Caco-2 (cell line): Measurements from ENCODE around the gene TACC2. TPM values are rescaled to one million over a fixed set of nuclear protein-coding genes. Genes with fewer than 3 reads are reported as not detected.

Source experiments
- BruUV-seq: library from RNA; stranded (reverse); fragments of 400-500 nt; replicated peaks from 2 replicates; lab custom pipeline; 2021; lab: Mats Ljungman, UMichigan
- CTCF ChIA-PET: fragments of 300-600 bp; sonication (Branson Sonifier 250); formaldehyde crosslinking; loops from one replicate; lab custom pipeline; 2022; ENCODE audit warnings: antibody characterized with exemption; lab: Charles Lee
- POLR2A ChIA-PET: fragments of 300-600 bp; sonication (Branson Sonifier 250); formaldehyde crosslinking; loops from one replicate; lab custom pipeline; 2022; ENCODE audit warnings: antibody characterized with exemption; lab: Charles Lee
- DNase-seq, 2 experiments: peaks; one replicate each; pipeline versions ENCODE4 v3.0.0 to v3.0.0-alpha.2; 2020 to 2022
- H3K27me3 ChIP-seq: replicated peaks from 2 replicates; pipeline ENCODE4 v1.6.0; 2011; ENCODE audit warnings: low read length; ENCODE audit not compliant: control insufficient read depth, insufficient read depth
- H3K36me3 ChIP-seq: 2 replicates; pipeline ENCODE4 v1.5.1; 2011; ENCODE audit warnings: low read length; ENCODE audit not compliant: control insufficient read depth, insufficient read depth
- H3K4me1 ChIP-seq: fragments of 250-450 bp; sonication (Bioruptor Pico); 2 replicates; pipeline ENCODE4 v1.5.1; 2020; ENCODE audit warnings: mild to moderate bottlenecking
- H3K4me3 ChIP-seq: 2 replicates; pipeline ENCODE4 v1.5.1; 2011; ENCODE audit warnings: low read depth, mild to moderate bottlenecking, control low read depth, low read length
- H3K9me3 ChIP-seq: fragments of 250-450 bp; sonication (Bioruptor Pico); 2 replicates; pipeline ENCODE4 v1.5.1; 2020; ENCODE audit warnings: mild to moderate bottlenecking, moderate library complexity
- H3K27ac Mint-ChIP-seq: one replicate; pipeline ENCODE4 v1.8.0; 2022; ENCODE audit warnings: mixed read lengths; ENCODE audit not compliant: unreplicated experiment
- H3K27me3 Mint-ChIP-seq: one replicate; pipeline ENCODE4 v1.8.0; 2022; ENCODE audit warnings: mixed read lengths; ENCODE audit not compliant: insufficient read depth, unreplicated experiment
- H3K36me3 Mint-ChIP-seq: one replicate; pipeline ENCODE4 v1.8.0; 2022; ENCODE audit warnings: mild to moderate bottlenecking, mixed read lengths; ENCODE audit not compliant: insufficient read depth, unreplicated experiment
- H3K4me1 Mint-ChIP-seq: one replicate; pipeline ENCODE4 v1.8.0; 2022; ENCODE audit warnings: low read depth, mixed read lengths; ENCODE audit not compliant: unreplicated experiment
- H3K4me3 Mint-ChIP-seq: one replicate; pipeline ENCODE4 v1.8.0; 2022; ENCODE audit warnings: mild to moderate bottlenecking, moderate library complexity, mixed read lengths; ENCODE audit not compliant: unreplicated experiment
- H3K9me3 Mint-ChIP-seq: one replicate; pipeline ENCODE4 v1.8.0; 2022; ENCODE audit warnings: mixed read lengths; ENCODE audit not compliant: unreplicated experiment
- intact Hi-C: fragments of 100-400 bp; cut with micrococcal nuclease; formaldehyde crosslinking; loops from one replicate; pipeline ENCODE4 v1.10.0; 2022; ENCODE audit not compliant: unreplicated experiment
- total RNA-seq: library from RNA; stranded (reverse); gene quantifications from 2 replicates; pipeline ENCODE4 v1.2.3, GENCODE V29; 2022
- TF ChIP-seq, protein P1 (sequence below), 2 experiments: fragments of 200-600 bp in 1 of 2; IDR thresholded peaks; 1 replicate in 1 of 2; 2 replicates in 1 of 2; pipeline versions ENCODE4 v1.5.1 to v1.8.0; 2011 to 2022; ENCODE audit warnings: antibody characterized with exemption in 1 of 2, control low read depth in 1 of 2, inconsistent platforms in 1 of 2, low read depth in 1 of 2, low read length in 1 of 2, mild to moderate bottlenecking in 1 of 2, moderate library complexity in 1 of 2; ENCODE audit not compliant: insufficient read depth in 1 of 2, severe bottlenecking in 1 of 2, unreplicated experiment in 1 of 2

Gene TACC2
- total RNA-seq, 1 experiment from 2014 or later, result 117 TPM

DNA sequence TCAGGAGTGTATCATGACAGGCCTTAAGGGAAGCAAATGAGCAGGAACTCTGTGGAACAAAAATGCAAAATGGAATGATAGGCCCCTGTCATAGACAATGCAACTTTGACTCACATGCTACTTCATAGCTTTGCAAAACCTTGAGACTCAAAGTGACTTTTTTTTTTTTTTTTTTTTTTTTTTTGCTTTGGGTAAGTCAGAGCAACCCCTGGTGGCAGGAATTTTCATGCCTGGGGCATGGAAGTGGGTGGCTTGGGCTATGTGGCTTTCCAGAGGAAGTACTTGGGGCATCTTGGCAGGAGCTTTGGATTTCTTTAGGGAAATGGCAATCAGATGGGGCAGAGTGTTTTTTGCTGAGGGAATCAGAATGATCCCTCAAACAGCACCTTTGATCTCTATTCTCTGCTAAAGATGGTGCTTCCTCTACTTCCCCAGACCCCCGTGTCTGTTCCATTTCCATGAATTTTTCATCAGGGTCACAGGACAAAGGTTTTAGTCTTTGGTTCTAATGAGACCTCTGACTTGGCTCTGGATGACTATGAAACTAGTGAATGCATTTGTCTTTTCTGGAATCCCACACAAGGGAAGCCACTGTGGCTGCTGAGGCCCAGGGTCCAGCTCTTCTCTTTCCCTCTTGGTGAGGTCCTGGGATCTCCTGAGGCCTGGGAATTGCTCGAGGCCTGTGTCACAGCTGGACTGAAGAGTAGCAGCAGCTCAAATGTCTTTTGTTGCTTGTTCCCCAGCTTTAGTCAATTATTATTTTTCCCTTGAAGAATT, 62.8 kb downstream of the TACC2 start:
- no peaks in the 10 kb centered on the region for H3K36me3 ChIP-seq
- TF ChIP-seq, protein P1, sequence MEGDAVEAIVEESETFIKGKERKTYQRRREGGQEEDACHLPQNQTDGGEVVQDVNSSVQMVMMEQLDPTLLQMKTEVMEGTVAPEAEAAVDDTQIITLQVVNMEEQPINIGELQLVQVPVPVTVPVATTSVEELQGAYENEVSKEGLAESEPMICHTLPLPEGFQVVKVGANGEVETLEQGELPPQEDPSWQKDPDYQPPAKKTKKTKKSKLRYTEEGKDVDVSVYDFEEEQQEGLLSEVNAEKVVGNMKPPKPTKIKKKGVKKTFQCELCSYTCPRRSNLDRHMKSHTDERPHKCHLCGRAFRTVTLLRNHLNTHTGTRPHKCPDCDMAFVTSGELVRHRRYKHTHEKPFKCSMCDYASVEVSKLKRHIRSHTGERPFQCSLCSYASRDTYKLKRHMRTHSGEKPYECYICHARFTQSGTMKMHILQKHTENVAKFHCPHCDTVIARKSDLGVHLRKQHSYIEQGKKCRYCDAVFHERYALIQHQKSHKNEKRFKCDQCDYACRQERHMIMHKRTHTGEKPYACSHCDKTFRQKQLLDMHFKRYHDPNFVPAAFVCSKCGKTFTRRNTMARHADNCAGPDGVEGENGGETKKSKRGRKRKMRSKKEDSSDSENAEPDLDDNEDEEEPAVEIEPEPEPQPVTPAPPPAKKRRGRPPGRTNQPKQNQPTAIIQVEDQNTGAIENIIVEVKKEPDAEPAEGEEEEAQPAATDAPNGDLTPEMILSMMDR (IDR thresholded peaks at IDR 0.05; ENCODE audit: insufficient read depth in 1 of 2, low read depth in 1 of 2, low read length in 1 of 2, severe bottlenecking in 1 of 2, unreplicated experiment in 1 of 2), result peak; percentile 55 to 76
- H3K27me3 ChIP-seq, result no peaks in the 10 kb centered on the region
- Mint-ChIP-seq H3K27me3 (no peaks in the 10 kb centered on the region), H3K27ac (no peak overlapping the region), H3K9me3 (no peaks in the 10 kb centered on the region), H3K36me3 (peaks cover 49% of the 10 kb centered on the region), H3K4me1 (peaks cover 14% of the 10 kb centered on the region), H3K4me3 (no peak overlapping the region)
- ChIA-PET POLR2A (no interaction called here), CTCF (interaction anchor here (0.6 to 1.2 kb wide), 8 partner anchors 11 to 124 kb away, joined by 3 to 7 read pairs (median 3); partner anchors contain the start of gene ATE1)
- BruUV-seq, result no TSS peak
- H3K9me3 ChIP-seq, result no peaks in the 10 kb centered on the region; the same call in 1 of the 2 replicates
- H3K4me1 ChIP-seq, result peaks cover 28% of the 10 kb centered on the region
- H3K4me3 ChIP-seq, result no peak overlapping the region
- DNase-seq, result peak; percentile 73 to 74
- intact Hi-C loops, result loop anchor here (2.0 to 5.0 kb wide), 2 partner anchors 57 to 124 kb away; partner anchors contain the start of gene ATE1

DNA sequence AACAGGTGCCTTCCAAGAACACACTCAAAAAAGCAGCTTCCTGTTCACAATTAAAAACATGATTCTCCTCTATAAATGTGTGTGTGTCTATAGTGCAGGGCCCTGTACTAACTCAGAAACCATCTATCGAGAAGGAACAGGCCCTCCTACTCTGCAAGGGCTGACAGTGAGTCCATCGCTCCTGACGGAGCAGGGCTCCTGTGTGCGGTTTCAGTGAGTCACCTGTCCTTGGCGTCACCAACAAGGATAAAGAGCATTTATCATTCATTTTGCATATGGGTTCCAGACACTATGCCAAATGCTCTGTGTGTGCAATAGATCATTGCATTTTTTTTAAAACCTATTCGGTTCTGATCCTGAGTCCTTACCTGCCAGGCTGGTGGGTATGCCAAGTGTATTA, 63.7 kb downstream of the TACC2 start:
- H3K36me3 Mint-ChIP-seq, result peaks cover 51% of the 10 kb centered on the region
- Histone ChIP-seq H3K4me3 (no peak overlapping the region), H3K4me1 (peaks cover 30% of the 10 kb centered on the region), H3K27me3 (no peaks in the 10 kb centered on the region), H3K36me3 (no peaks in the 10 kb centered on the region), H3K9me3 (no peaks in the 10 kb centered on the region; the same call in 1 of the 2 replicates)
- H3K4me3 Mint-ChIP-seq, result no peak overlapping the region
- no peaks in the 10 kb centered on the region for H3K9me3 Mint-ChIP-seq
- no TSS peak for BruUV-seq
- H3K27me3 Mint-ChIP-seq, result no peaks in the 10 kb centered on the region
- H3K27ac Mint-ChIP-seq, result no peak overlapping the region
- CTCF ChIA-PET, result no interaction called here
- H3K4me1 Mint-ChIP-seq, result peaks cover 16% of the 10 kb centered on the region
- TF ChIP-seq, protein P1 (IDR thresholded peaks at IDR 0.05; ENCODE audit: insufficient read depth in 1 of 2, low read depth in 1 of 2, low read length in 1 of 2, severe bottlenecking in 1 of 2, unreplicated experiment in 1 of 2), result no peak
- no peak for DNase-seq
- intact Hi-C loops, result loop anchor here (5.0 kb wide), 1 partner anchor 125 kb away; the partner anchor contains the start of gene ATE1
- POLR2A ChIA-PET, result no interaction called here

DNA sequence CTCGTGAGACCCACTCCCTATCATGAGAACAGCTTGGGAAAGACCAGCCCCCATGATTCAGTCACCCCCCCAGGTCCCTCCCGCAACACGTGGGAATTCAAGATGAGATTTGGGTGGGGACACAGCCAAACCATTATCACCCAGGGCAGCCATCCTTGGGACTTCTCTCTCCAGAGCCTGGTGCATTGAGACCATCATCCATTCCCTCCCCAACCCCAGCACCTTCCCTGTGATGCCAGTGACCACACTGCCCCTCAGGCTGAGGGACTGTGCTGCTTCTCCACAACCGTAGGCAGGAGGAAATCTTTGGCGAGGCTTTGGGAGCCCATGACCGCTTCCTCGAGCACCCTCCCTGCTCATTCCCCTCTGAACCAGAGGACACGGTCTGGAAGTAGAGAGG, 64.4 kb downstream of the TACC2 start:
- TF ChIP-seq, protein P1 (IDR thresholded peaks at IDR 0.05; ENCODE audit: insufficient read depth in 1 of 2, low read depth in 1 of 2, low read length in 1 of 2, severe bottlenecking in 1 of 2, unreplicated experiment in 1 of 2), result no peak
- Mint-ChIP-seq H3K4me3 (no peak overlapping the region), H3K36me3 (peaks cover 57% of the 10 kb centered on the region), H3K9me3 (no peaks in the 10 kb centered on the region), H3K27me3 (no peaks in the 10 kb centered on the region), H3K27ac (no peak overlapping the region), H3K4me1 (peaks cover 16% of the 10 kb centered on the region)
- intact Hi-C loops, result loop anchor here (5.0 kb wide), 1 partner anchor 126 kb away; the partner anchor contains the start of gene ATE1
- Histone ChIP-seq H3K4me3 (no peak overlapping the region), H3K27me3 (no peaks in the 10 kb centered on the region), H3K36me3 (no peaks in the 10 kb centered on the region), H3K4me1 (peaks cover 30% of the 10 kb centered on the region), H3K9me3 (no peaks in the 10 kb centered on the region; the same call in 1 of the 2 replicates)
- no TSS peak for BruUV-seq
- DNase-seq, result no peak
- CTCF ChIA-PET, result no interaction called here
- POLR2A ChIA-PET, result no interaction called here
